ENCODE results near the gene PANX2. TPM values are rescaled to one million over a fixed set of nuclear protein-coding genes. Genes with fewer than 3 reads are reported as not detected.

PANX2 gene
- total and polyA plus RNA-seq, 2 of the 13 experiments (the other 11 are each of a cell fraction or from before 2014, with no cell fraction given): 0.15 to 1.1 TPM

GRCh38 chr22:50197856-50198623, 27.5 kb downstream of the PANX2 start (continued):
- no peak for TF ChIP-seq ZNF770 (CRISPR knock-in tag; IDR thresholded peaks at IDR 0.05)
- TF ChIP-seq JDP2 (CRISPR knock-in tag; IDR thresholded peaks at IDR 0.05; ENCODE audit: borderline replicate concordance): no peak
- TF ChIP-seq RORA (CRISPR knock-in tag; IDR thresholded peaks at IDR 0.05): no peak
- TF ChIP-seq POLR2A (IDR thresholded peaks at IDR 0.05; ENCODE audit: insufficient read depth in 1 of 2, low read depth in 2 of 2, low read length in 2 of 2): 0 out of 4 replicates have a peak, but pooled peaks of 1 of the 2 experiments have one; percentile 9
- TF ChIP-seq RBFOX2 (IDR thresholded peaks at IDR 0.05; ENCODE audit: low read depth, low read length): peak; percentile 29; the same call in 1 of the 2 replicates
- TF ChIP-seq ZNF556 (CRISPR knock-in tag; IDR thresholded peaks at IDR 0.05; ENCODE audit: borderline replicate concordance): no peak
- TF ChIP-seq PBX3 (CRISPR knock-in tag; IDR thresholded peaks at IDR 0.05; ENCODE audit: borderline replicate concordance): no peak

- in situ Hi-C loops (cut with HindIII; ENCODE audit: extremely low pct_ligation_motif_present, low pct_unique_long_range_greater_than_20kb) (no loop called here), intact Hi-C loops (cut with micrococcal nuclease; ENCODE audit: unreplicated experiment) (no loop called here)
- no TSS peak for BruUV-seq (replicated peaks)
- Histone ChIP-seq H3K4me3 (replicated peaks in 1 of 3; ENCODE audit: insufficient read depth in 1 of 3, low read depth in 2 of 3, low read length in 3 of 3) (no peak overlapping the region), H4K20me1 (ENCODE audit: insufficient read depth, low read length) (peaks cover 11% of the 10 kb centered on the region), H3K27me3 (ENCODE audit: control insufficient read depth in 1 of 2, insufficient read depth in 2 of 2, low read length in 2 of 2) (no peaks in the 10 kb centered on the region), H3K36me3 (replicated peaks in 1 of 2; ENCODE audit: control insufficient read depth in 1 of 2, insufficient read depth in 2 of 2, low read length in 2 of 2) (peaks cover 17% of the 10 kb centered on the region in 2 experiments; a peak in 4 of 5 replicates), H3K9me3 (ENCODE audit: low read length) (no peaks in the 10 kb centered on the region), H3K4me2 (ENCODE audit: low read depth, low read length) (no peak overlapping the region), H2AFZ (ENCODE audit: low read length) (no peak overlapping the region), H3K9ac (ENCODE audit: insufficient read depth, low read depth, low read length) (no peak overlapping the region), H3K27ac (ENCODE audit: extremely low read length, insufficient read depth, low read length) (no peak overlapping the region), H3K79me2 (ENCODE audit: insufficient read depth, low read length) (peaks cover 14% of the 10 kb centered on the region), H3K4me1 (ENCODE audit: insufficient read depth, low read length) (peaks cover 24% of the 10 kb centered on the region)
- DNase-seq (ENCODE audit: low spot score) (no peak), FAIRE-seq (no peak), ATAC-seq (no peak)
- 93% methylated on average over 9 of the region's 16 CpGs for WGBS (ENCODE audit: low lambda C conversion rate)
- CTCF ChIA-PET (ENCODE audit: low intra/inter-chr PET ratio, low total read pairs): no interaction called here
- POLR2A ChIA-PET: no interaction called here
- TF ChIP-seq TEAD2 (CRISPR knock-in tag; IDR thresholded peaks at IDR 0.05): no peak
- peak; percentile 38 for TF ChIP-seq AGO2 (optimal IDR thresholded peaks at IDR 0.05; ENCODE audit: low read depth, low read length)
Measured at GRCh38 chr22:50198624-50199017, 28.1 kb downstream of the PANX2 start.

Measured in HepG2 (cell line).